Prostate gland (tissue), 2 donors: ENCODE data around the gene CROCC2.
"Not testable (repeated sequence)": the region's sequence is repeated elsewhere in the genome, so short reads cannot be mapped to it uniquely, and the experiment has no call there.

Source experiments
- CTCF ChIP-seq, 4 experiments: fragments of 200-600 bp in 2 of 4; fragments of 450-650 bp in 2 of 4; sonication (generic) in 2 of 4; IDR thresholded peaks; 1 replicate in 3 of 4; 2 replicates in 1 of 4; pipeline ENCODE4 v1.5.1; 2016 to 2019; ENCODE audit warnings: antibody characterized with exemption in 4 of 4, mild to moderate bottlenecking in 2 of 4, moderate library complexity in 2 of 4
- POLR2A ChIP-seq: fragments of 450-650 bp; IDR thresholded peaks from one replicate; pipeline ENCODE4 v1.6.1; 2016; ENCODE audit warnings: antibody characterized with exemption, mild to moderate bottlenecking
- POLR2AphosphoS5 ChIP-seq: sonication (generic); formaldehyde crosslinking; IDR thresholded peaks from one replicate; pipeline ENCODE4 v1.6.1; 2017; ENCODE audit warnings: antibody characterized with exemption

GRCh38 chr2:240975903-240976302 lies 69.8 kb downstream of the CROCC2 start:
- TF ChIP-seq CTCF (IDR thresholded peaks at IDR 0.05); POLR2A; POLR2AphosphoS5: not testable (repeated sequence)
